Astrocyte of the cerebellum (primary cell): ENCODE measurements around the gene FRMD4A.

ENCODE experiments used
- DNase-seq: peaks from one replicate; pipeline ENCODE4 v3.0.0-alpha.2; 2011; ENCODE audit warnings: low read depth
- H3K4me3 ChIP-seq: 2 replicates; pipeline ENCODE4 v1.5.1; 2011; ENCODE audit warnings: mild to moderate bottlenecking, low read depth, low read length, moderate library complexity
- in situ Hi-C: cut with HindIII; loops from 2 replicates; pipeline ENCODE4 v1.10.0; 2017; ENCODE audit warnings: low sequenced_read_pairs
- TF ChIP-seq, protein P1 (sequence below): IDR thresholded peaks from 2 replicates; pipeline ENCODE4 v1.5.1; 2012; ENCODE audit warnings: low read length, low read depth, moderate library complexity, mild to moderate bottlenecking; ENCODE audit errors: missing control alignments

The FRMD4A gene

GRCh38 chr10:14158575-14158974, 172.1 kb downstream of the FRMD4A start:
- in situ Hi-C loops: no loop called here
- no peak overlapping the region for H3K4me3 ChIP-seq
- no peak for DNase-seq
- TF ChIP-seq, protein P1, sequence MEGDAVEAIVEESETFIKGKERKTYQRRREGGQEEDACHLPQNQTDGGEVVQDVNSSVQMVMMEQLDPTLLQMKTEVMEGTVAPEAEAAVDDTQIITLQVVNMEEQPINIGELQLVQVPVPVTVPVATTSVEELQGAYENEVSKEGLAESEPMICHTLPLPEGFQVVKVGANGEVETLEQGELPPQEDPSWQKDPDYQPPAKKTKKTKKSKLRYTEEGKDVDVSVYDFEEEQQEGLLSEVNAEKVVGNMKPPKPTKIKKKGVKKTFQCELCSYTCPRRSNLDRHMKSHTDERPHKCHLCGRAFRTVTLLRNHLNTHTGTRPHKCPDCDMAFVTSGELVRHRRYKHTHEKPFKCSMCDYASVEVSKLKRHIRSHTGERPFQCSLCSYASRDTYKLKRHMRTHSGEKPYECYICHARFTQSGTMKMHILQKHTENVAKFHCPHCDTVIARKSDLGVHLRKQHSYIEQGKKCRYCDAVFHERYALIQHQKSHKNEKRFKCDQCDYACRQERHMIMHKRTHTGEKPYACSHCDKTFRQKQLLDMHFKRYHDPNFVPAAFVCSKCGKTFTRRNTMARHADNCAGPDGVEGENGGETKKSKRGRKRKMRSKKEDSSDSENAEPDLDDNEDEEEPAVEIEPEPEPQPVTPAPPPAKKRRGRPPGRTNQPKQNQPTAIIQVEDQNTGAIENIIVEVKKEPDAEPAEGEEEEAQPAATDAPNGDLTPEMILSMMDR: no peak

- H3K4me3 ChIP-seq: no peak overlapping the region
- TF ChIP-seq, protein P1: no peak
- in situ Hi-C loops: no loop called here
- no peak for DNase-seq
Observed at GRCh38 chr10:14156104-14156503, 174.6 kb downstream of the FRMD4A start.

- in situ Hi-C loops: no loop called here
- DNase-seq: no peak
- H3K4me3 ChIP-seq: no peak overlapping the region
- TF ChIP-seq, protein P1: no peak
Observed at GRCh38 chr10:14153570-14154055, 177.1 kb downstream of the FRMD4A start.

DNA sequence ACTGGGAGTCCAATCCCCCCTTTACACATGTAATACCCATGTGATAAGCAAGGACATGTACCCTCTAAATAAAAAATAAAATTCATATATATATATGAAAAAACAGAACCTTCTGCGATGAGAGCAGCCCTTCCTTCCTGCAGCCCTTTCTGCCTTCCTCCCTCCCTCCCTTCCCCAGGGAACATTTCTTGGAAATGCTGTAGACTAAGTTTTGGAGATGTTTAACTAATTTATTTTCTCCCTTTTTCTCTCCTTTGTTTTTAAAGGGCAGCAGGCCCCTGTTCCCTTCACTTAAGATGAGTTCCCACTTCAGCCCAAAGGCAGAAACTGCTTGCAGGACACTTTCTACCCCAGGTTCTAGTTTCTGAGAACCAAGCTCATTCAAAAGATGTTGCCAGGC, 179.2 kb downstream of the FRMD4A start:
- in situ Hi-C loops: no loop called here
- TF ChIP-seq, protein P1: no peak
- H3K4me3 ChIP-seq: no peak overlapping the region
- DNase-seq: no peak

DNA sequence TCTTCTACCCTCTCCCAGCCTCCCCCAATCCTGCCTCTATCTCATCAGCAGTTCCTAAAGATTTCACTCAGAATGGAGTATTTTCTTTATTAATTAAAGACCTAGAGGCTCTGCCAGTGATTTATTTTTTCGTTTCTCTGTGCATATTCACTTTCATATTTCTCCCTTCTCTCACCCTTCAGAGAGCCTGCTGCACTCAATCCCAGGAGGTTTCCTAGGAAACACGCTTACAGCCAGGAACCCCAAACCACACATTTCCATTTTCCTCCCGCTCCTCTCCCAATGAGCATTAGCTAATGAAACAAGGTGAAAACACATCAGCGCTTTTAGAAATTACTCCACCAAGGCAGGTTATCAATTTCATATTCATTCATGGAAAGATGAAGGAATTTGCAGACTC, 180.2 kb downstream of the FRMD4A start:
- TF ChIP-seq, protein P1: no peak
- in situ Hi-C loops: no loop called here
- H3K4me3 ChIP-seq: no peak overlapping the region
- DNase-seq: no peak

DNA sequence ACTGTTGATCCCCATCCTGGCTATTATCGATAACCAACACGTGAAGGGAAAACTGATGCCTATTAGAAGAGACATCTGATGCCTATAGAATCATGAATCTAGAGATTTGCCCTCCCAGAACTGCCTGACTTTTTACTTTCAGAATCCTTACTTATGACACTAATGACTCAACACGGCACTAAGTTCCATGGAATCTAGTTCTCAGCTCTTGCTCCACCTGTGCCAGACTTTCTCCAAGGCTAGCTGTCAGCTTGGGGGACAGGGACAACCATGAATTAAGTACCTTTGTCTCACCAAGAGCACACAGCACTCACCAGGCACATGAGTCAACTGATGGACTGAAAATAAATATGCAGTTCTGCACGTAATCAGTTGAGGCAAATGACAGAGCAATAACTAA, 184.2 kb downstream of the FRMD4A start:
- DNase-seq: no peak
- no peak overlapping the region for H3K4me3 ChIP-seq
- in situ Hi-C loops: no loop called here
- TF ChIP-seq, protein P1: no peak

- in situ Hi-C loops: no loop called here
- H3K4me3 ChIP-seq: no peak overlapping the region
- DNase-seq: no peak
- TF ChIP-seq, protein P1: no peak
Observed at GRCh38 chr10:14146025-14146424, 184.7 kb downstream of the FRMD4A start.
